GM20000 (cell line): Measurements from ENCODE around the gene STRN3.
"Not testable (repeated sequence)": the region's sequence is repeated elsewhere in the genome, so short reads cannot be mapped to it uniquely, and the experiment has no call there.

Experiments
- DNase-seq: peaks from one replicate; pipeline ENCODE4 v3.0.0; 2012; ENCODE audit warnings: low spot score
- CTCF ChIP-seq: IDR thresholded peaks from 2 replicates; pipeline ENCODE4 v1.5.1; 2012; ENCODE audit warnings: mild to moderate bottlenecking, control low read depth; ENCODE audit errors: extremely low read depth, missing control alignments

The STRN3 gene

GRCh38 chr14:31045501-31046080, 19.4 kb upstream of the STRN3 start:
- TF ChIP-seq CTCF, result no peak
- DNase-seq, result no peak

GRCh38 chr14:31043379-31043778, 17.2 kb upstream of the STRN3 start:
- no peak for TF ChIP-seq CTCF
- DNase-seq, result no peak

- not testable (repeated sequence) for DNase-seq
Observed at GRCh38 chr14:31042893-31043292, 16.7 kb upstream of the STRN3 start.

- TF ChIP-seq CTCF, result no peak
- no peak for DNase-seq
Observed at GRCh38 chr14:31042300-31042699, 16.1 kb upstream of the STRN3 start.

- DNase-seq, result no peak
- no peak for TF ChIP-seq CTCF
Observed at GRCh38 chr14:31038521-31039166, 12.5 kb upstream of the STRN3 start.

- no peak for DNase-seq
- no peak for TF ChIP-seq CTCF
Observed at GRCh38 chr14:31037709-31038221, 11.6 kb upstream of the STRN3 start.

- DNase-seq, result no peak
Observed at GRCh38 chr14:31036552-31036951, 10.4 kb upstream of the STRN3 start.

More at GRCh38 chr14:31036552-31036951, 10.4 kb upstream of the STRN3 start:
- no peak for TF ChIP-seq CTCF
